Breast epithelium (tissue), 4 donors: Measurements from ENCODE around the gene SERTAD4. TPM values are rescaled to one million over a fixed set of nuclear protein-coding genes. Genes with fewer than 3 reads are reported as not detected.
A peak's percentile ranks its signal among the peaks of the same experiment; 100 is the strongest.
"Not testable (repeated sequence)": the region's sequence is repeated elsewhere in the genome, so short reads cannot be mapped to it uniquely, and the experiment has no call there.

ENCODE experiments used
- DNase-seq, 2 donors: peaks; one replicate each; pipeline ENCODE4 v3.0.0-alpha.2; 2019; ENCODE audit warnings: low spot score in 2 of 2
- H3K27ac ChIP-seq, 2 donors: fragments of 200-600 bp; sonication (generic) in 1 of 2; one replicate each; pipeline ENCODE4 v1.5.1; 2016 to 2019; ENCODE audit warnings: mild to moderate bottlenecking in 1 of 2
- H3K27me3 ChIP-seq, 2 donors: fragments of 200-600 bp; sonication (generic) in 1 of 2; one replicate each; pipeline versions ENCODE4 v1.5.1 to v1.6.0; 2017 to 2019; ENCODE audit warnings: control low read depth in 1 of 2, mild to moderate bottlenecking in 1 of 2
- H3K36me3 ChIP-seq: fragments of 200-600 bp; one replicate; pipeline ENCODE4 v1.5.1; 2019
- H3K4me1 ChIP-seq, 2 donors: fragments of 200-600 bp; sonication (generic); one replicate each; pipeline ENCODE4 v1.5.1; 2016 to 2019; ENCODE audit warnings: control low read depth in 1 of 2
- H3K4me3 ChIP-seq, 3 donors: fragments of 200-600 bp; sonication (generic); 1 replicate in 2 of 3; 2 replicates in 1 of 3; pipeline ENCODE4 v1.5.1; 2016 to 2019; ENCODE audit warnings: mild to moderate bottlenecking in 3 of 3, moderate library complexity in 2 of 3
- H3K9me3 ChIP-seq, 2 donors: fragments of 200-600 bp; sonication (generic) in 1 of 2; one replicate each; pipeline ENCODE4 v1.5.1; 2016 to 2019; ENCODE audit warnings: control low read depth in 1 of 2
- POLR2A ChIP-seq: fragments of 450-650 bp; IDR thresholded peaks from one replicate; pipeline ENCODE4 v1.6.1; 2016; ENCODE audit warnings: antibody characterized with exemption, mild to moderate bottlenecking, moderate library complexity
- POLR2AphosphoS5 ChIP-seq, 3 donors: sonication (generic); formaldehyde crosslinking; IDR thresholded peaks; one replicate each; pipeline ENCODE4 v1.6.1; 2017; ENCODE audit warnings: antibody characterized with exemption in 3 of 3
- intact Hi-C: fragments of 100-400 bp; cut with DNase I; formaldehyde crosslinking; loops from one replicate; pipeline ENCODE4 v1.15.1; 2023; ENCODE audit warnings: low total_unique reads
- total RNA-seq, 3 donors: library from RNA; depleted of rRNA; stranded (reverse); fragments of >200 nt; gene quantifications; one replicate each; pipeline ENCODE4 v1.1.0, GENCODE V29; 2016
- TF ChIP-seq, protein P1 (sequence below), 3 donors: fragments of 450-650 bp; IDR thresholded peaks; one replicate each; pipeline ENCODE4 v1.5.1; 2016 to 2017; ENCODE audit warnings: antibody characterized with exemption in 3 of 3, mild to moderate bottlenecking in 3 of 3, moderate library complexity in 3 of 3

The SERTAD4 gene
- total RNA-seq: 10 to 100 TPM in 1 of 3 donors, 1 to 10 TPM in 1, under 1 TPM in 1; 0.80 to 47.9 (median 7.9) TPM

DNA sequence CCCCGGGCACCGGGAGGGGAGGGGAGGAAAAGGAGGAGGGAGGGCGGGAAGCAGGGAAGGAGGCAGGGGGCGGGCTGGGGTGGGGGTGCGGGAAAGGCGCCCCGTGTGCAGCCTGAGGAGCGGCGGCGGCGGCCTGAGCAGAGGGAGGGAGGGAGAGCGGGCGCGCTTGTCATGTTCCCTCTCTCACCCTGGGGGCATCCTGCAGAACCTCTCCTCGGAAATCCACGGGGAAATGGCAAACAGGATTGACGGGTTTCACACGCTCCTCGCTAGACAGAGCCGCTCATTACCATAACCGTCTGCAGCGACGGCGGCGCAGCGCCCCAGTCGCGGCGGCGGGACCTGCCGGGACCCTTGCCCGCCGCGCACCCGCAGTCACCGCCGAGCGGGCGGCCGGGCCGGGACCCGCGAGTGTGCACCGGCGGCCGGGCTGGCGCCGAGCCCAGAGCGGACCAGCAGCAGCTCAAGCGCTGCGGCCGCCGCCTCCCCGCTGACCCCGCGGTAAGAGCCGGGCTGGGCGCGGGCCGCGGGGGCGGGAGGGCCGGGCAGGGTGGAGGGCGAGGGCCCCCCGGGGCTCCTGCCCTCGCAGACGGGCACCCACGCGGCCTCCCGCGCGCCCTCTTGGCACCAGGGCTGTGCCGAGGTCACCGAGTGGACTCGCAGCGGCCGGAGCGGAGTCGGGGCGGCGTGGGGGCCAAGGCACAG, at the start of gene SERTAD4:
TSS of gene SERTAD4 (plus strand) at position 286 of the 705 bp plus-strand sequence. CDS start 5,165 bp downstream, outside the sequence.
- no peaks in the 10 kb centered on the region for H3K27me3 ChIP-seq
- TF ChIP-seq, protein P1, sequence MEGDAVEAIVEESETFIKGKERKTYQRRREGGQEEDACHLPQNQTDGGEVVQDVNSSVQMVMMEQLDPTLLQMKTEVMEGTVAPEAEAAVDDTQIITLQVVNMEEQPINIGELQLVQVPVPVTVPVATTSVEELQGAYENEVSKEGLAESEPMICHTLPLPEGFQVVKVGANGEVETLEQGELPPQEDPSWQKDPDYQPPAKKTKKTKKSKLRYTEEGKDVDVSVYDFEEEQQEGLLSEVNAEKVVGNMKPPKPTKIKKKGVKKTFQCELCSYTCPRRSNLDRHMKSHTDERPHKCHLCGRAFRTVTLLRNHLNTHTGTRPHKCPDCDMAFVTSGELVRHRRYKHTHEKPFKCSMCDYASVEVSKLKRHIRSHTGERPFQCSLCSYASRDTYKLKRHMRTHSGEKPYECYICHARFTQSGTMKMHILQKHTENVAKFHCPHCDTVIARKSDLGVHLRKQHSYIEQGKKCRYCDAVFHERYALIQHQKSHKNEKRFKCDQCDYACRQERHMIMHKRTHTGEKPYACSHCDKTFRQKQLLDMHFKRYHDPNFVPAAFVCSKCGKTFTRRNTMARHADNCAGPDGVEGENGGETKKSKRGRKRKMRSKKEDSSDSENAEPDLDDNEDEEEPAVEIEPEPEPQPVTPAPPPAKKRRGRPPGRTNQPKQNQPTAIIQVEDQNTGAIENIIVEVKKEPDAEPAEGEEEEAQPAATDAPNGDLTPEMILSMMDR (IDR thresholded peaks at IDR 0.05): no peak
- peak in 1 of 3 donors; percentile 20 for TF ChIP-seq POLR2AphosphoS5 (IDR thresholded peaks at IDR 0.05)
- H3K4me3 ChIP-seq: peak within 1 kb of the TSS; percentile 57 to 98 (median 87)
- H3K4me1 ChIP-seq: peaks cover 2 to 8% of the 10 kb centered on the region in 2 donors
- peak within 1 kb of the TSS; percentile 96 for H3K27ac ChIP-seq
- intact Hi-C loops: no loop called here
- no peaks in the 10 kb centered on the region for H3K9me3 ChIP-seq
- DNase-seq: peak; percentile 87 to 88
- no peaks in the 10 kb centered on the region for H3K36me3 ChIP-seq

DNA sequence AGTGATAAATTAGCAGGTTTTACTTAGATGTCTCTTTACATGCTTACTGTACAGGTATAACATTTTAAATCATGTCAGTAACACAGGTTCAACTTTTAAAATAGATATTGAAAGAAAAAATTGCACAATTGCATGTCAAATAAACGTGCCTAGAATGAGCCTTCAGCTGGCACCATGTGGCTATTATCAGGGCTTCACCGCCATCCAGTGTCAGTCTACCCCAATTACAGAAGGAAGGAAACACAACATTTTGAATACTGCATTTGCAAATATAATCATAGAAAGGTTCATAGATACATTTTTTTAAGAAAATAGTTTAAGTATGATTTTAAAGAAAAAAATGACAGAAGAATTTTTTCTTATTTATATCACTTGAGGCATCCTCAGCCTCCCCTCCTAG, 47.5 kb upstream of the SERTAD4 start:
- Histone ChIP-seq H3K4me1 (no peaks in the 10 kb centered on the region), H3K27ac (no peak overlapping the region), H3K27me3 (no peaks in the 10 kb centered on the region), H3K36me3 (no peaks in the 10 kb centered on the region), H3K9me3 (no peaks in the 10 kb centered on the region), H3K4me3 (no peak overlapping the region)
- TF ChIP-seq, protein P1 (IDR thresholded peaks at IDR 0.05): no peak
- TF ChIP-seq POLR2AphosphoS5 (IDR thresholded peaks at IDR 0.05): no peak
- intact Hi-C loops: no loop called here
- DNase-seq: no peak

DNA sequence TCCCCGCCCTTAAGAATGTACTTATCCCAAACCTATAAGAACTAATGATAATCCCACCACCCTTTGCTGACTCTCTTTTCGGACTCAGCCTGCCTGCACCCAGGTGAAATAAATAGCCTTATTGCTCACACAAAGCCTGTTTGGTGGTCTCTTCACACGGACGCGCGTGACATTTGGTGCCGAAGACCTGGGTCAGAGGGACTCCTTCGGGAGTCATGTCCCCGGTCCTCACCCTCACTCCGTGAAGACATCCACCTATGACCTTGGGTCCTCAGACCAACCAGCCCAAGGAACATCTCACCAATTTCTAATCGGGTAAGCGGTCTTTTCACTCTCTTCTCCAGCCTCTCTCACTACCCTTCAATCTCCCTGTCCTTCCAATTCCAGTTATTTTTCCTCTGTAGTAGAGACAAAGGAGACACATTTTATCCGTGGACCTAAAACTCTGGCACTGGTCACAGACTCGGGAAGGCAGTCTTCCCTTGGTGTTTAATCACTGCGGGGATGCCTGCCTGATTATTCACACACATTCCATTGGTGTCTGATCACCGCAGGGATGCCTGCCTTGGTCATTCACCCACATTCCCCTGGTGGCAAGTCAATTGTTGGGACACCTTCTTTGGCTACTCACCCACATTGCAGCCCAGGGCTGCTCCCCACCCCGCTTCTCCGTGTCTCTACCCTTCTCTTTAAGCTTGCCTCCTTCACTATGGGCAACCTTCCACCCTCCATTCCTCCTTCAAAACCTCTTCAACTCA, 44.6 kb upstream of the SERTAD4 start:
- H3K4me3 ChIP-seq, DNase-seq, intact Hi-C loops, H3K36me3 ChIP-seq, H3K27ac ChIP-seq, H3K27me3 ChIP-seq, H3K9me3 ChIP-seq, H3K4me1 ChIP-seq: not testable (repeated sequence)

DNA sequence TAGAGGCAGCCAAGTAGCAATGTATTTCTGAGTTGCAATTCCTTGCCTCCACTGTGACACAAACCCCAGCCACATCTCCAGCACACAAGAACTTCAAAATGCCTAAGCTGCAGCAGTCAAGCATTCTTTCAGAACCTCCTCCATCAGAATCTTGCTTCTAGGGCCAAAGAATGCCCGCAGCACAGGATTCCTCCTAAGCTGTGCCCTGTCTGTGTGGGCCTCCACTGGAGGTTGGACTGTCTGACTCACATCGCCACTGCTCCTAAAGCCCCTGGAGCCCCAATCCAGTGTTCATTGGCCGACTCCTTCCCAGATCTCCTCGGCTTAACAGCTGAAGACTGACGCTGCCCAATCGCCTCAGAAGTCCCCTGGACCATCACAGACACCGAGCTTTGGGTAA, 43.2 kb upstream of the SERTAD4 start:
- intact Hi-C loops: no loop called here
- Histone ChIP-seq H3K27me3 (no peaks in the 10 kb centered on the region), H3K27ac (no peak overlapping the region), H3K4me1 (no peaks in the 10 kb centered on the region), H3K4me3 (no peak overlapping the region), H3K9me3 (no peaks in the 10 kb centered on the region), H3K36me3 (no peaks in the 10 kb centered on the region)
- no peak for DNase-seq
- TF ChIP-seq, protein P1 (IDR thresholded peaks at IDR 0.05): no peak
- TF ChIP-seq POLR2AphosphoS5 (IDR thresholded peaks at IDR 0.05): no peak
- TF ChIP-seq POLR2A: no peak

DNA sequence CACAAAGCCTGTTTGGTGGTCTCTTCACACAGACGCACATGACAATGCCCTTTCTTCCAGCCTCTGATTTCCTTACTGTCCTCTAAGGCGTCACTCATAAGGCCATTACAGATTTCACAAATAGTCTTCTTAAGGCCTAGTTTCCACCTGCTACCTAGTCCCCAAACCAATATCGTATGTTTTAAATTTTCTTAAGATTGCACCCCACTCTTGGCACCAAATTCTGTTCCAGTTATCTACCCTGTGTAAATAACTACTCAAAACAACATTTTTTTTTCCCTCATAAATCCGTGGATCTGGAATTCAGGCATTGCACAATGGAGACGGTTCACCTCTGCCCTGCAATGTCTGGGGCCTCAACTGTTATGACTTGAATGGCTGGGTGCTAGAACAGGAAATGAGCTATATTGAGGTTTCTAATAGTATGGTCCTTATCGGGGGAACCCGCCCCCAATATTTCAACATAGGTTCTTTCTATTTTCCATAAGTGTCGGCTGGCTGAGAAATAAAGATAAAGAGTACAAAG, 36.9 kb upstream of the SERTAD4 start:
- no peaks in the 10 kb centered on the region for H3K27me3 ChIP-seq
- peaks cover 9 to 11% of the 10 kb centered on the region in 2 donors for H3K9me3 ChIP-seq
- H3K27ac ChIP-seq: no peak overlapping the region
- TF ChIP-seq, protein P1 (IDR thresholded peaks at IDR 0.05): no peak
- DNase-seq: no peak
- H3K4me1 ChIP-seq: no peaks in the 10 kb centered on the region
- H3K36me3 ChIP-seq: no peaks in the 10 kb centered on the region
- H3K4me3 ChIP-seq: no peak overlapping the region
- intact Hi-C loops: loop anchor here (10.0 kb wide), 1 partner anchor 891 kb away; no protein-coding TSS in a partner anchor

DNA sequence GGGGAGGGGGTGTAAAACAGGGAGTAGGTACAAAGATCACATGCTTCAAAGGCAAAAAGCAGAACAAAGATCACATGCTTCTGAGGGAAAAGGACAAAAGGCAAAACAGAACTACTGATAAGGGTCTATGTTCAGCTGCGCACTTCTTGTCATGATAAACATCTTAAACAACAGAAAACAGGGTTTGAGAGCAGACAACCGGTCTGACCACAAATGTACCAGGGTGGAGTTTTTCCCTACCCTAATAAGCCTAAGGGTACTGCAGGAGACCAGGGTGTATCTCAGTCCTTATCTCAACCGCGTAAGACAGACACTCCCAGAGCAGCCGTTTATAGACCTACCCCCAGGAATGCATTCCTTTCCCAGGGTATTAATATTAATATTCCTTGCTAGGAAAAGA, 36.3 kb upstream of the SERTAD4 start:
- intact Hi-C loops: loop anchor here (10.0 kb wide), 1 partner anchor 891 kb away; no protein-coding TSS in a partner anchor
- H3K4me1 ChIP-seq, DNase-seq, H3K36me3 ChIP-seq, H3K27me3 ChIP-seq, H3K4me3 ChIP-seq, H3K27ac ChIP-seq: not testable (repeated sequence)
- peaks cover 9 to 11% of the 10 kb centered on the region in 2 donors for H3K9me3 ChIP-seq
